KMS-11 (cell line): ENCODE data around the gene MROH7.

Source experiments
- H2AFZ ChIP-seq: fragments of 200-600 bp; sonication (generic); 2 replicates; pipeline ENCODE4 v1.6.1; 2016; ENCODE audit warnings: antibody characterized with exemption, mixed run types, low read depth
- H3K27ac ChIP-seq: fragments of 200-600 bp; sonication (generic); 2 replicates; pipeline ENCODE4 v1.6.1; 2016; ENCODE audit warnings: mild to moderate bottlenecking, mixed run types
- H3K27me3 ChIP-seq: fragments of 200-600 bp; sonication (generic); 2 replicates; pipeline ENCODE4 v1.6.1; 2017; ENCODE audit warnings: mild to moderate bottlenecking, low read depth, mixed run types, moderate library complexity; ENCODE audit not compliant: insufficient read depth
- H3K36me3 ChIP-seq: fragments of 200-600 bp; sonication (generic); 2 replicates; pipeline ENCODE4 v1.6.1; 2017; ENCODE audit warnings: mild to moderate bottlenecking, mixed run types; ENCODE audit not compliant: insufficient read depth
- H3K4me1 ChIP-seq: fragments of 200-600 bp; sonication (generic); 2 replicates; pipeline ENCODE4 v1.6.1; 2016; ENCODE audit warnings: mild to moderate bottlenecking, low read depth, mixed run types; ENCODE audit not compliant: poor library complexity, severe bottlenecking
- H3K4me2 ChIP-seq: fragments of 200-600 bp; sonication (generic); 2 replicates; pipeline ENCODE4 v1.7.0; 2016; ENCODE audit warnings: mild to moderate bottlenecking, mixed run types
- H3K4me3 ChIP-seq: fragments of 200-600 bp; sonication (generic); IDR thresholded peaks from 2 replicates; pipeline ENCODE4 v1.6.1; 2017; ENCODE audit warnings: low read depth, low read length, mixed read lengths; ENCODE audit not compliant: insufficient read depth
- H3K79me2 ChIP-seq: fragments of 200-600 bp; sonication (generic); 2 replicates; pipeline ENCODE4 v1.6.1; 2016; ENCODE audit warnings: low read depth, mixed run types; ENCODE audit not compliant: insufficient read depth
- H3K9ac ChIP-seq: fragments of 200-600 bp; sonication (generic); 2 replicates; pipeline ENCODE4 v1.6.1; 2016; ENCODE audit warnings: mild to moderate bottlenecking, mixed run types
- H4K20me1 ChIP-seq: fragments of 200-600 bp; sonication (generic); 2 replicates; pipeline ENCODE4 v1.6.1; 2016; ENCODE audit warnings: mild to moderate bottlenecking, mixed run types; ENCODE audit not compliant: insufficient read depth
- CTCF ChIP-seq: fragments of 200-600 bp; sonication (generic); conservative IDR thresholded peaks from 2 replicates; pipeline ENCODE4 v1.6.1; 2017; ENCODE audit warnings: low read depth, mild to moderate bottlenecking, antibody characterized with exemption, low read length, moderate library complexity, mixed read lengths

Gene MROH7

GRCh38 chr1:54649921-54650320, 8.3 kb downstream of the MROH7 start:
- H3K36me3 ChIP-seq, result no peaks in the 10 kb centered on the region
- no peaks in the 10 kb centered on the region for H3K27me3 ChIP-seq
- H3K4me1 ChIP-seq, result no peaks in the 10 kb centered on the region
- TF ChIP-seq CTCF, result no peak
- no peak overlapping the region for H3K27ac ChIP-seq
- H3K4me2 ChIP-seq, result no peak overlapping the region
- no peak overlapping the region for H3K9ac ChIP-seq
- H3K4me3 ChIP-seq, result no peak overlapping the region
- H3K79me2 ChIP-seq, result no peaks in the 10 kb centered on the region
- no peak overlapping the region for H2AFZ ChIP-seq
- no peaks in the 10 kb centered on the region for H4K20me1 ChIP-seq

DNA sequence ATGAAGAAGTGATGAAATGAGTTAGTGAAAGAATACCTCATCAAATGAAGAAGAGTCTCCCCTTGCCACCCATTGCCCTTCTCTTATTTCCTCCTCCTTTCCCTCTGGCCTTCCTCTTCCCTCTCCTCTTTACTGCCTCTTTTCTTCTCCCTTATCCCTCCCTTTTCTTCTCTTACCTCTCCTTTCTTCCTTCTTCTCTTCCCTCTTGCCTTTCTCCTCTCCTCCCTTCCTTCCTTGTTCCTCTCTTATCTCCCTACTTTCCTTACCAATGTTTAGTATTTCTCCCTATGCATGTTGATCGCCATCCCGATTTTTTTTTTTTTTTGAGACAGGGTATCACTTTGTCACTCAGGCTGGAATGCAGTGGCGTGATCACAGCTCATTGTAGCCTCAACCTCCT, 8.8 kb downstream of the MROH7 start:
- no peak overlapping the region for H3K27ac ChIP-seq
- no peaks in the 10 kb centered on the region for H3K79me2 ChIP-seq
- no peak overlapping the region for H3K4me3 ChIP-seq
- H3K4me1 ChIP-seq, result no peaks in the 10 kb centered on the region
- H2AFZ ChIP-seq, result no peak overlapping the region
- no peak for TF ChIP-seq CTCF
- no peak overlapping the region for H3K4me2 ChIP-seq
- no peaks in the 10 kb centered on the region for H3K36me3 ChIP-seq
- H3K9ac ChIP-seq, result no peak overlapping the region
- no peaks in the 10 kb centered on the region for H3K27me3 ChIP-seq
- no peaks in the 10 kb centered on the region for H4K20me1 ChIP-seq

GRCh38 chr1:54651608-54652007, 10.0 kb downstream of the MROH7 start:
- no peak overlapping the region for H3K9ac ChIP-seq
- H3K27ac ChIP-seq, result no peak overlapping the region
- no peaks in the 10 kb centered on the region for H4K20me1 ChIP-seq
- H2AFZ ChIP-seq, result no peak overlapping the region
- no peaks in the 10 kb centered on the region for H3K79me2 ChIP-seq
- H3K4me1 ChIP-seq, result no peaks in the 10 kb centered on the region
- H3K4me2 ChIP-seq, result no peak overlapping the region
- H3K27me3 ChIP-seq, result no peaks in the 10 kb centered on the region
- H3K36me3 ChIP-seq, result no peaks in the 10 kb centered on the region
- H3K4me3 ChIP-seq, result no peak overlapping the region
- no peak for TF ChIP-seq CTCF

DNA sequence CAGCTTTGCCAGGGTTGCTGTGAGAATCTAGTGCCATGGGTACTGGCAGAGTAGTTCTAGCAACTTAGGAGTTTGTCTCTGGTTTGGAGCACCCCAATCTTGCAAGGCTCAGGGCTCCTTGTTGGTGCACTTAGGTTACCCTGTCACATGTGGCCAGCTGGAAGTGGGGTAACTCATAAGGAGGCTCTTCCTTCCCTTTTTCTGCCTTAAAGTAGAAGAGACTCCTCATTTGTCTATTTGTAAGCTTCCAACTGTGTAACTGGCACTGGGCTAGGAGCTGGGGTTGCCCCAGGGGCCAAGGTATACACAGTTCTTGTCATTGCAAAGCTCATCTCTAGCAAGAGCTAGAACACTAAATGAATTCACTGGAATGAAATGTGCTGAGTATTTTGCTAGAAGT, 10.6 kb downstream of the MROH7 start:
- Histone ChIP-seq H3K27me3 (no peaks in the 10 kb centered on the region), H3K4me2 (no peak overlapping the region), H2AFZ (no peak overlapping the region), H3K79me2 (no peaks in the 10 kb centered on the region), H3K4me3 (no peak overlapping the region), H3K4me1 (no peaks in the 10 kb centered on the region), H4K20me1 (no peaks in the 10 kb centered on the region), H3K27ac (no peak overlapping the region), H3K36me3 (no peaks in the 10 kb centered on the region), H3K9ac (no peak overlapping the region)
- no peak for TF ChIP-seq CTCF

DNA sequence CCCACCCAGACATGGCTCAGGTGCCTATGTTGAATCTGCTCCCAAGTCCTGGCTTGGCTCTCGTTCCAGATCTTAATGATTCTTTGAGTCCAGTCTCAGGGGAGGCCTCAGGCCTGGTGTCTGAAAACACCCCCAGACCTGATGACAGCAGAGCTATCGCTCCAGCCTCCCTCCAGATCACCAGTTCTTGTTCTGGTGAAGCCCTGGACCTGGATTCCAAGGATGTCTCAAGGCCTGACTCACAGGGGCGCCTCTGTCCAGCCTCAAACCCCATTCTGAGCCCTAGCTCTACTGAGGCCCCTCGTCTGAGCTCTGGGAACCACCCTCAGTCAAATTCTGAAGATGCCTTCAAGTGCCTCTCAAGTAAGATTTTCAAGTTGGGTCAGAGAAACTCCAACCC, 11.4 kb downstream of the MROH7 start:
- H3K79me2 ChIP-seq, result no peaks in the 10 kb centered on the region
- no peak overlapping the region for H3K27ac ChIP-seq
- H3K4me3 ChIP-seq, result no peak overlapping the region
- no peak overlapping the region for H3K4me2 ChIP-seq
- TF ChIP-seq CTCF, result no peak
- H2AFZ ChIP-seq, result no peak overlapping the region
- no peaks in the 10 kb centered on the region for H3K36me3 ChIP-seq
- no peaks in the 10 kb centered on the region for H3K4me1 ChIP-seq
- H3K9ac ChIP-seq, result no peak overlapping the region
- no peaks in the 10 kb centered on the region for H4K20me1 ChIP-seq
- no peaks in the 10 kb centered on the region for H3K27me3 ChIP-seq
